ENCODE data around the gene REC114.

GRCh38 chr15:73485372-73485771 lies 42.4 kb downstream of the REC114 start:
- TF ChIP-seq CTCF (IDR thresholded peaks at IDR 0.05) (no peak), ZFX (IDR thresholded peaks at IDR 0.05; ENCODE audit: borderline replicate concordance) (no peak)
